ENCODE measurements around the gene FAT1. TPM values are rescaled to one million over a fixed set of nuclear protein-coding genes. Genes with fewer than 3 reads are reported as not detected.

Gene FAT1
- total and polyA plus RNA-seq, 2 donors (not counting 3 experiments of a cell fraction or from before 2014, with no cell fraction given) = 9.2 to 9.8 TPM

DNA sequence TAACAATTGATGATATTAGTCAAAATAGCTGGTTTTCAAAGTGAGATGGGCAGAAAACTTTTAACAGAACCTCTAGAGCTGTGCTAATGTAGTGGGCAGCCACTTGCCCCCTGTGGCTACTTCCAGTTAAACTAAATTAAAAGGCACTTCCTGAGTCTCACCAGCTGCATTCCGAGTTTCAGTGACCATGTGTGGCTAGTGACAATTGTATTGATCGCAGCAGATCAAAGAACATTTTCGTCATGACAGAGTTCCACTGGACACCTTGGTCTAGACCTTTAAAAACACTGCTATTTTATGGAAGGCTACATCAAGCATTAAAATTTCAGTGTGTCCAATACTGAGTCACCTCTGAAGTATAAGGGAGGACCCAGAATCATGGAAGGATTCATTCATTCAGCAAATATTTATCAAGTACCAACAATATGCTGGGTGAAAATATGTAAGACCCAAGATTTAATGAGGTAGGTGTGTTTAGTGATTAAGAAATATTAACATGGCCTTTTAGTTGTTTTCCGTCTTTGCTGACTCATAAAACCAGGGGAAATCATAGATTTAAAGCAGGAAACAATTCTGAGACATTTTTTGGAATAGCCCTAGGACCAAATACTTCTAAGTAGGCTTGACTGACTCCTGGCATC lies 5.1 kb upstream of the FAT1 start:
- peaks cover 25 to 50% of the 10 kb centered on the region in 2 experiments for H3K27me3 ChIP-seq (ENCODE audit: control insufficient read depth in 2 of 2, insufficient read depth in 2 of 2, low read length in 2 of 2)
- no peak overlapping the region for H3K4me3 ChIP-seq (replicated peaks in 1 of 3; ENCODE audit: insufficient read depth in 1 of 3, low read depth in 1 of 3, low read length in 3 of 3)
- H3K4me2 ChIP-seq (ENCODE audit: insufficient read depth, low read length) = no peak overlapping the region
- dilution Hi-C loops (cut with MboI; ENCODE audit: extremely low pct_ligation_motif_present, low sequenced_read_pairs) (no loop called here), intact Hi-C loops (cut with micrococcal nuclease) (loop anchor here (10.0 kb wide), 1 partner anchor 356 kb away; no protein-coding TSS in a partner anchor)
- no peaks in the 10 kb centered on the region for H3K36me3 ChIP-seq (ENCODE audit: control insufficient read depth in 2 of 2, extremely low read depth in 1 of 2, insufficient read depth in 2 of 2, low read length in 2 of 2)
- H3K9me1 ChIP-seq (replicated peaks; ENCODE audit: control insufficient read depth, extremely low read depth, insufficient read depth, low read length) = no peaks in the 10 kb centered on the region
- no peaks in the 10 kb centered on the region for H3K9me3 ChIP-seq (replicated peaks; ENCODE audit: control insufficient read depth, insufficient read depth, low read length)
- peaks cover 32% of the 10 kb centered on the region for H3K4me1 ChIP-seq (ENCODE audit: control insufficient read depth, extremely low read depth, insufficient read depth, low read length)
- ChIA-PET CTCF (no interaction called here), POLR2A (no interaction called here)
- H2AFZ ChIP-seq (ENCODE audit: low read depth, low read length) = no peak overlapping the region
- DNase-seq (ENCODE audit: low read depth, low spot score) = no peak
- no peak for FAIRE-seq
- no peaks in the 10 kb centered on the region for H3K79me2 ChIP-seq (ENCODE audit: control insufficient read depth, insufficient read depth, low read length)
- no peak overlapping the region for H3K9ac ChIP-seq (replicated peaks; ENCODE audit: extremely low read depth, insufficient read depth, low read length)
- H3K27ac ChIP-seq (ENCODE audit: insufficient read depth, low read depth, low read length) = no peak overlapping the region
- H4K20me1 ChIP-seq (replicated peaks; ENCODE audit: control insufficient read depth, extremely low read depth, insufficient read depth, low read length) = no peaks in the 10 kb centered on the region
- no TSS peak for BruUV-seq (replicated peaks)
- TF ChIP-seq EZH2 (IDR thresholded peaks at IDR 0.05; ENCODE audit: borderline replicate concordance, low read depth, low read length, severe bottlenecking) = no peak
- TF ChIP-seq JUN (IDR thresholded peaks at IDR 0.05; ENCODE audit: borderline replicate concordance, insufficient read depth, insufficient read length, low read depth) = no peak
- no peak for TF ChIP-seq POLR2A (IDR thresholded peaks at IDR 0.05; ENCODE audit: low read depth, low read length)
- TF ChIP-seq MYC (IDR thresholded peaks at IDR 0.05; ENCODE audit: low read depth, low read length) = no peak
- TF ChIP-seq, protein P1, sequence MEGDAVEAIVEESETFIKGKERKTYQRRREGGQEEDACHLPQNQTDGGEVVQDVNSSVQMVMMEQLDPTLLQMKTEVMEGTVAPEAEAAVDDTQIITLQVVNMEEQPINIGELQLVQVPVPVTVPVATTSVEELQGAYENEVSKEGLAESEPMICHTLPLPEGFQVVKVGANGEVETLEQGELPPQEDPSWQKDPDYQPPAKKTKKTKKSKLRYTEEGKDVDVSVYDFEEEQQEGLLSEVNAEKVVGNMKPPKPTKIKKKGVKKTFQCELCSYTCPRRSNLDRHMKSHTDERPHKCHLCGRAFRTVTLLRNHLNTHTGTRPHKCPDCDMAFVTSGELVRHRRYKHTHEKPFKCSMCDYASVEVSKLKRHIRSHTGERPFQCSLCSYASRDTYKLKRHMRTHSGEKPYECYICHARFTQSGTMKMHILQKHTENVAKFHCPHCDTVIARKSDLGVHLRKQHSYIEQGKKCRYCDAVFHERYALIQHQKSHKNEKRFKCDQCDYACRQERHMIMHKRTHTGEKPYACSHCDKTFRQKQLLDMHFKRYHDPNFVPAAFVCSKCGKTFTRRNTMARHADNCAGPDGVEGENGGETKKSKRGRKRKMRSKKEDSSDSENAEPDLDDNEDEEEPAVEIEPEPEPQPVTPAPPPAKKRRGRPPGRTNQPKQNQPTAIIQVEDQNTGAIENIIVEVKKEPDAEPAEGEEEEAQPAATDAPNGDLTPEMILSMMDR (IDR thresholded peaks at IDR 0.05; ENCODE audit: extremely low read depth in 1 of 2, insufficient read depth in 1 of 2, low read depth in 1 of 2, low read length in 2 of 2) = no peak
- no peak for TF ChIP-seq POLR2AphosphoS5 (IDR thresholded peaks at IDR 0.05; ENCODE audit: insufficient read depth, low read depth, low read length)
- peak; percentile 54 for TF ChIP-seq FOS (IDR thresholded peaks at IDR 0.05; ENCODE audit: borderline replicate concordance, insufficient read depth, low read length)
